ENCODE measurements around the gene RSBN1L.

Gene RSBN1L

GRCh38 chr7:77791956-77792355 is 95.7 kb downstream of the RSBN1L start:
- no peak for DNase-seq (ENCODE audit: low read depth)
- no peak overlapping the region for H3K4me3 ChIP-seq (ENCODE audit: low read length)
- no peak for TF ChIP-seq CTCF (IDR thresholded peaks at IDR 0.05; ENCODE audit: insufficient read depth, low read depth, low read length, missing control alignments)

DNA sequence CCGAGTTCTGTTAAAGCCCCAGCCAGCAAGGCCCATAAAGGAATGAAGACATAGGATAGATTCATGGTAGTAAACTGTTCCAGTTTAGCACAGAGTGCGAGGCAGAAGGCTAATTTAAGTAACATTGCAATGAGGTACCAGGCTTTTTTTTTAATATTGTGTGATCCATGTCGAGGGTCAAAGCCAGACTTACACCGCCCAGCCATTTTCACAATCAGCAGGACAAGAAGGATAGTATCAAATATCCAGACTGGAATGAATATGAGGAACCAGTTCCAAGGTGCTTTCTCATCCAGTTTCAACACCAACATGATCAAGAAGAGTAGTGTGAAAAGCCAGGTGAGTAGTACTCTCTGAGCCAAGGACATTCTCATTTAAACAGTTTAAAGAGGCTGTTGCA is 97.7 kb downstream of the RSBN1L start:
- no peak for TF ChIP-seq CTCF (IDR thresholded peaks at IDR 0.05; ENCODE audit: insufficient read depth, low read depth, low read length, missing control alignments)
- no peak overlapping the region for H3K4me3 ChIP-seq (ENCODE audit: low read length)
- DNase-seq (ENCODE audit: low read depth): peak; percentile 40

DNA sequence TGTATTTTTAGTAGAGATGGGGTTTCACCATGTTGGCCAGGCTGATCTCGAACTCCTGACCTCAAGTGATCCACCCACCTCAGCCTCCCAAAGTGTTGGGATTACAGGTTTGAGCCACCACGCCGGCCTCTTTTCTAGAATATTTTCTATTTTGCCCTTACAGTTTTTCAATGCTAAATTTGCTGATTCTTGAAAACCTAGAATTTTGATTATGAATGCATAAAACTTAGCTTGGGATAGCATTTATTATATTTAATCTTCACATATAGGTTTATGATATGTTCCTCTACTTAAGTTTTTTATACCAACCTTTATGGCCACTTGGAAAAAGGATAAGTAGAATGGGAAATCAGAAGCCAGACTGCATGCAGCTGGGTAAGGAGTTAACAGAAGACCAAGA is 99.8 kb downstream of the RSBN1L start:
- no peak overlapping the region for H3K4me3 ChIP-seq (ENCODE audit: low read length)
- no peak for TF ChIP-seq CTCF (IDR thresholded peaks at IDR 0.05; ENCODE audit: insufficient read depth, low read depth, low read length, missing control alignments)
- DNase-seq (ENCODE audit: low read depth): no peak

DNA sequence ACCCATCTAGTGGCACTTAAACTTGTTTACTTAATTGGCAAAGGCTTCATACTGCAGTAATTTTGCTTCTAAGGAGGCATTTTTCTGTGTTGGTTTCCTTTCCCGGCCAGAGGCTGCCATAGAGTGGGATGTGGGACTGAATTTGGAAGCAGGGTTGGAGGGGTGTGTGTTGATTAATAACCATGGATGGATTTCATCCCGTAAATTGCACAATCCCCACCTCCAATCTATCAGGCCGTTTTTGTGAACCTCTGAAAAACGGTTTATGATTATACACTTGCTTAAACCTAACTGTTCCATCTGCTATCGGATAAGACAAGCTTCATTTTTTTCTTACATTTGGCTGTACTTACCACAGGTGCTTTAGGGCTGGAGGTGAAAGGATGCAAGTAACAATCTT is 100.7 kb downstream of the RSBN1L start:
- TF ChIP-seq CTCF (IDR thresholded peaks at IDR 0.05; ENCODE audit: insufficient read depth, low read depth, low read length, missing control alignments): no peak
- peak overlapping the region; percentile 93 for H3K4me3 ChIP-seq (ENCODE audit: low read length)
- DNase-seq (ENCODE audit: low read depth): no peak

DNA sequence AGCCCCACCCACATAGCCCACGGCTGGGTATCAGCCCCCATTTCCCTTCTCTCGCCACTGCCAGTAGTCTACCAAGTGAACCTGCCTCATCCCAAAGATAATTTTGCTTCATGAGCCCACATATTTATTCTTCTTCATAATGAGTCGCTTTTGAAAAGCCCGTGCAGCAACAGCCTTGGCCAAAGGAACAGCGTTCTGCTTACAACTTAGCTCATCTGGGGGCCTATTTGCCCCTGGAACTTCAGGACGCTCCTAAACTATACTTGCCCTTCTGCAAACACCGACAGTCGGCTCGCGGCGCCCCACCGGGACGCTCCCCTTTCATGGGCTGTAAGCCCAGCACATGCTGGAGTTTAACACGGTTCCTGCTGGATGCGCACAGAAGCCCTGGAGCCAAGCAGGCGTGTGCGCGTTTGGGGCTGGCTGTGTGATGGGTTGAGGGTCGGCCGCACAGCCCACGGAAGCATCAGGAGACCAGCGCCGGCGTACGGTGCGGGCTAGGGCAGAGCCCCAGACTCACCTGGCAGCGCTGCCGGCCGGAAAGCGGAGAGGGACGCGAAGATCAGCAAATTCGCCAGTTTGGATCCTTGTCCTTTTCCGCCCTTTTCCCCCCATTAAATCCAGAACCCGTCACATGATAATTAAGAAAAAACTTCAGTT is 101.6 kb downstream of the RSBN1L start:
- DNase-seq (ENCODE audit: low read depth): no peak
- H3K4me3 ChIP-seq (ENCODE audit: low read length): peak overlapping the region; percentile 93
- no peak for TF ChIP-seq CTCF (IDR thresholded peaks at IDR 0.05; ENCODE audit: insufficient read depth, low read depth, low read length, missing control alignments)

DNA sequence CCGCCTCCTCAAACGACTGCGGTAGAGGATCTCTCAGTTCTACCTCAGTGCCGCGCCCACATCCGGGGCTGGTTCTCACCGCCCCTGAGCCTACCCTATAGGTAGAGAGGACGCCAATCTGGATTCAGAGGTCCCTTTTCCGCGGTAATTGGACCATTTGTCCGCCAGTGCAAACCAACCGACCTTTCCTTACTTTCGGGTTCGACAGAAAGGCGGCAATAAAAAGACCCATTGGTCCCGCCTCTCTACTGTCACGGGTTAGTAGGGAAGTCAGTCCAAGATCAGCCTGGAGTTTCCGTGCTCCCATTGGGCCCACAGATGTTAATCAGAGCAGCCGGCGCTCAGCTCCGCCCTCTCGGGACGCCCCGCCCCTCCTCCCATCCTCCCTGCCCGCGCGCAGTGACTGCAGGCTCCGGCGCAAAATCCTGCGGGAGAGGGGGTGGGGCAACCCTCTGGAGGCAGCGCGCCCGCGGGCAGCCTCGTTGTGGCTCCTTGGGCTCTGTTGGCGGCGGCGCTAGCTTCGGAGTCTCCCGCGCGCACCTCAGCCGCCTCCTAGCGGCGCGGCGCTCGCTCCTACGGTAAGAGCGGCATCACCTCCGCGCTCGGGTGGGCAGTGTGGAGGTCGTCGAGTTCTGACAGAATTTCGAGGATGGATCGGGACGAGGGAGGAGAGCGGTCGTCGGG is 102.3 kb downstream of the RSBN1L start, which contains the start of the genes PHTF2 and TMEM60:
Gene PHTF2 (plus strand): TSS at position 380 of the 684 bp plus-strand sequence.
Gene TMEM60 (minus strand): TSS at position 41 of the 684 bp plus-strand sequence. CDS start 4,061 bp downstream, outside the sequence.
- H3K4me3 ChIP-seq (ENCODE audit: low read length): peak within 1 kb of the TSS; percentile 93
- DNase-seq (ENCODE audit: low read depth): peak; percentile 100
- peak; percentile 49 for TF ChIP-seq CTCF (IDR thresholded peaks at IDR 0.05; ENCODE audit: insufficient read depth, low read depth, low read length, missing control alignments)
